PC-3 (cell line): Measurements from ENCODE around the gene TNPO3. TPM values are rescaled to one million over a fixed set of nuclear protein-coding genes. Genes with fewer than 3 reads are reported as not detected.

Experiments used
- ATAC-seq: fragments of 200-7000 bp; cut with Tn5 transposase; 2 replicates; pipeline ENCODE4 v1.9.1; 2020; ENCODE audit warnings: mild to moderate bottlenecking, moderate library complexity
- BruUV-seq: library from RNA; stranded (reverse); fragments of 400-500 nt; replicated peaks from 2 replicates; lab custom pipeline; 2021; lab: Mats Ljungman, UMichigan
- CTCF ChIA-PET: fragments of 300-600 bp; sonication (Branson Sonifier 250); formaldehyde crosslinking; loops from one replicate; lab custom pipeline; 2022; ENCODE audit warnings: antibody characterized with exemption; lab: Charles Lee
- POLR2A ChIA-PET: fragments of 300-600 bp; sonication (Branson Sonifier 250); formaldehyde crosslinking; loops from one replicate; lab custom pipeline; 2022; ENCODE audit warnings: antibody characterized with exemption; ENCODE audit not compliant: unreplicated experiment; lab: Charles Lee
- DNase-seq: peaks from one replicate; pipeline ENCODE4 v3.0.0-alpha.2; 2015
- H2AFZ ChIP-seq: fragments of 300-600 bp; sonication (generic); 2 replicates; pipeline ENCODE4 v1.6.0; 2016; ENCODE audit warnings: antibody characterized with exemption, low read length
- H3F3A ChIP-seq: fragments of 300-600 bp; sonication (generic); one replicate; pipeline ENCODE4 v1.6.0; 2017; ENCODE audit warnings: antibody characterized with exemption, low read length, control low read depth, mild to moderate bottlenecking; ENCODE audit not compliant: unreplicated experiment
- H3K27ac ChIP-seq: fragments of 300-600 bp; sonication (generic); 2 replicates; pipeline ENCODE4 v1.5.1; 2016; ENCODE audit warnings: mild to moderate bottlenecking, low read length
- H3K27me3 ChIP-seq: fragments of 300-600 bp; sonication (generic); 2 replicates; pipeline ENCODE4 v1.6.1; 2016; ENCODE audit warnings: low read length, mixed read lengths
- H3K36me3 ChIP-seq: fragments of 300-600 bp; sonication (generic); 2 replicates; pipeline ENCODE4 v1.6.1; 2016; ENCODE audit warnings: low read depth, mixed run types, low read length, mixed read lengths
- H3K4me1 ChIP-seq: fragments of 300-600 bp; sonication (generic); 2 replicates; pipeline ENCODE4 v1.5.1; 2016; ENCODE audit warnings: low read length; ENCODE audit not compliant: insufficient read depth
- H3K4me2 ChIP-seq: fragments of 300-600 bp; sonication (generic); 2 replicates; pipeline ENCODE4 v1.6.0; 2016; ENCODE audit warnings: low read length
- H3K4me3 ChIP-seq: fragments of 300-600 bp; sonication (generic); 2 replicates; pipeline ENCODE4 v1.5.1; 2016; ENCODE audit warnings: mild to moderate bottlenecking, low read length, mixed read lengths
- H3K79me2 ChIP-seq: fragments of 300-600 bp; sonication (generic); 2 replicates; pipeline ENCODE4 v1.6.1; 2017; ENCODE audit warnings: low read length, mixed read lengths
- H3K9ac ChIP-seq: fragments of 300-600 bp; sonication (generic); 2 replicates; pipeline ENCODE4 v1.6.0; 2016; ENCODE audit warnings: mild to moderate bottlenecking, low read length
- H3K9me2 ChIP-seq: fragments of 300-600 bp; sonication (generic); replicated peaks from 2 replicates; pipeline ENCODE4 v1.6.1; 2016; ENCODE audit warnings: mixed run types, low read length, mixed read lengths
- H3K9me3 ChIP-seq: fragments of 300-600 bp; sonication (generic); 2 replicates; pipeline ENCODE4 v1.6.1; 2016; ENCODE audit warnings: low read length, mixed read lengths
- H4K20me1 ChIP-seq: fragments of 300-600 bp; sonication (generic); 2 replicates; pipeline ENCODE4 v1.6.1; 2016; ENCODE audit warnings: low read length, mixed read lengths
- EZH2 ChIP-seq: fragments of 300-600 bp; sonication (generic); IDR thresholded peaks from one replicate; pipeline ENCODE4 v1.6.1; 2017; ENCODE audit warnings: antibody characterized with exemption, mild to moderate bottlenecking, low read length; ENCODE audit not compliant: unreplicated experiment
- EZH2phosphoT487 ChIP-seq: fragments of 300-600 bp; sonication (generic); IDR thresholded peaks from 2 replicates; pipeline ENCODE4 v1.6.1; 2018; ENCODE audit warnings: mild to moderate bottlenecking, antibody characterized with exemption, low read length, borderline replicate concordance
- intact Hi-C: fragments of 100-400 bp; cut with micrococcal nuclease; formaldehyde crosslinking; loops from 2 replicates; pipeline ENCODE4 v1.9.0; 2023
- total RNA-seq: library from RNA; depleted of rRNA; stranded (reverse); fragments of >200 nt; gene quantifications from 2 replicates; pipeline ENCODE4 v1.2.3, GENCODE V29; 2014
- TF ChIP-seq, protein P1 (sequence below): fragments of 300-600 bp; sonication (generic); conservative IDR thresholded peaks from 2 replicates; pipeline ENCODE4 v1.5.1; 2017; ENCODE audit warnings: antibody characterized with exemption, low read depth, mild to moderate bottlenecking, low read length

The TNPO3 gene
- total RNA-seq, 1 experiment from 2014 or later = 55.9 TPM

DNA sequence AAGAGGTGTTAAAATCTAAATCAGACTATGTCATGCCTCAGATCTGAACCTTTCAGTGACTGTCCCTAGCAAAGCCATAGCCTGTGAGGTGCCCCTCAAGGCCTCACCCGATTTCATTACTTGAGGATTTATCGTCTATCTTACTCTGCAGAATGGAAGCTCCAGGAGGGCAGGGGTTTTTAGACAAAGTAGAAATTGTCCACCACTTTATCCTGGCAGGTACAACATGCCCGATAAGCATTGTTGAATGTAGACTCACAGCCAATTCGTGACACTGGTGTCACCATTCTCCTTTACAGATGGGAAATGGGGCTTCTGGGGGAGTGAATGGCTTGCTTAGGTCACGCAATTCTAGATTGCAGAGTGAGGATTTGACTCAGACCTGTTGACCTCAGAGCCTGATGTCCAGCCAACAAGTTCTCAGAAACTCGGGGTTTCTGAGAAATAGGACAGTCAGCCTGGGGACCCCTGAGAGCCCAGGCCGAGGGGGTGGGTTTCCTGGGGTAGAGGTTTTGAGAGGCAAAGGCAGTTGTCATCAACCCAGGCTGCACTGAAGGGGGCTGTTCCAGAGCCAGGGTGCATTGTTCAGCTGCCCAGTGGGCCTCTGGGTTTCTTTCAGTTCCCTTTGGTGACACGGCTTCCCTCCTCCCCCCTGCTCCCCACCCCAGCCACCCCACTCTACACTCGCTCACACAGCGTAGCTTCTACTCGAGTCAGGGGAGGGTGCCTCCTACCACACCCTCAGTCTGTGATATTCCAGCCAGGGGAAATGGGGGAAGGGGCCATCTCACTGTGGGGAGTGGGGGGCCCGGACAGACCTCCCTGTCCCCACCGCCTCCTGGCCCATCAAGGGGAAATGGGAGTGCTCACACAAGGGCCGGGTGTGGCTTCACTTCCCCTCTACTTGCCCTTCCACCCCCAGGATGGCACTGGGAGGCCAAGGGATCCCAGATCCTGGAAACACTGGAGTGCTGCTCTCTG, 120.3 kb downstream of the TNPO3 start:
- Histone ChIP-seq H3K27me3 (no peaks in the 10 kb centered on the region), H3K27ac (no peak overlapping the region)

DNA sequence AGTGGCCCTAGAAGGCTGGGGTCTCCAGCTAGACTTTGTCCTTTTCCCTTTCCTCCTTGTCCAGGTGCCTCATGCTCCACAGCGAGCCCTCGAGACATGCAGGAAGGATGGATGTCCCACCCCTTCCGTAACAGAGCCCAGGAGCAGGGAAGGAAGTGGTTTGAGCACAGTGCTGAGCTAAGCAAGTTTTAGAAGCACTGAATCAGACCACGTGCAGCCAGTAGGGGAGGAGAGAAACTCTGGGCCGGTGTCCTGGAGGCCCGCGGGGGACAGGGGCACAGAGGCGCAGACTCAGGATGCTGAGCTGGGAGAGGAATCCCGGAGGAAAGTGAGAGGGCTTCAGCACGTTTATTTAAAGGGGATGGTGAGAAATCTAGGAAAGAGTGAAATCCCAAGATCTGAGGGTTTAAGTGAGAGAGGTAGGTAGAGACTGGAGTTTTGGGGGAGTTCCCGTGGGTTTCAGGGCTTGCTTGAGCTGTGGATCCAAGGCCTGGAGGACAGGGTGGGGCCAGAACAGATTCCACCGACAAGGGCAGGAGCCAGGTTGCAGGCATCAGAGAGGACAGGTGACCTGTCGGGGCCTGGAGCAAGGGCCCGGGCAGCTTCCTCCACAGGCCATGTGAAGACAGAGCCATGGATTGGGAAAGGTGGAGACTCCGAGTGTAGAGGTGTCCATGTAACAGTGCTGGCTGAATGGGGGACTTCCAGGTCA, 121.6 kb downstream of the TNPO3 start:
- BruUV-seq = no TSS peak
- H3K27me3 ChIP-seq = no peaks in the 10 kb centered on the region
- no peak overlapping the region for H2AFZ ChIP-seq
- H3F3A ChIP-seq = no peaks in the 10 kb centered on the region
- no peak overlapping the region for H3K4me3 ChIP-seq
- no peaks in the 10 kb centered on the region for H3K36me3 ChIP-seq
- no peak overlapping the region for H3K4me2 ChIP-seq
- no peaks in the 10 kb centered on the region for H4K20me1 ChIP-seq
- POLR2A ChIA-PET = no interaction called here
- intact Hi-C loops = no loop called here
- H3K9ac ChIP-seq = no peak overlapping the region
- H3K9me2 ChIP-seq = no peaks in the 10 kb centered on the region
- H3K9me3 ChIP-seq = no peaks in the 10 kb centered on the region
- no peak overlapping the region for H3K27ac ChIP-seq
- no peaks in the 10 kb centered on the region for H3K4me1 ChIP-seq
- no peak for ATAC-seq
- no peak for DNase-seq
- TF ChIP-seq EZH2 = no peak
- TF ChIP-seq, protein P1, sequence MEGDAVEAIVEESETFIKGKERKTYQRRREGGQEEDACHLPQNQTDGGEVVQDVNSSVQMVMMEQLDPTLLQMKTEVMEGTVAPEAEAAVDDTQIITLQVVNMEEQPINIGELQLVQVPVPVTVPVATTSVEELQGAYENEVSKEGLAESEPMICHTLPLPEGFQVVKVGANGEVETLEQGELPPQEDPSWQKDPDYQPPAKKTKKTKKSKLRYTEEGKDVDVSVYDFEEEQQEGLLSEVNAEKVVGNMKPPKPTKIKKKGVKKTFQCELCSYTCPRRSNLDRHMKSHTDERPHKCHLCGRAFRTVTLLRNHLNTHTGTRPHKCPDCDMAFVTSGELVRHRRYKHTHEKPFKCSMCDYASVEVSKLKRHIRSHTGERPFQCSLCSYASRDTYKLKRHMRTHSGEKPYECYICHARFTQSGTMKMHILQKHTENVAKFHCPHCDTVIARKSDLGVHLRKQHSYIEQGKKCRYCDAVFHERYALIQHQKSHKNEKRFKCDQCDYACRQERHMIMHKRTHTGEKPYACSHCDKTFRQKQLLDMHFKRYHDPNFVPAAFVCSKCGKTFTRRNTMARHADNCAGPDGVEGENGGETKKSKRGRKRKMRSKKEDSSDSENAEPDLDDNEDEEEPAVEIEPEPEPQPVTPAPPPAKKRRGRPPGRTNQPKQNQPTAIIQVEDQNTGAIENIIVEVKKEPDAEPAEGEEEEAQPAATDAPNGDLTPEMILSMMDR = no peak
- no peak for TF ChIP-seq EZH2phosphoT487
- H3K79me2 ChIP-seq = no peaks in the 10 kb centered on the region
- CTCF ChIA-PET = no interaction called here

More for the DNA sequence above, 120.3 kb downstream of the TNPO3 start:
- no peaks in the 10 kb centered on the region for H4K20me1 ChIP-seq
- H3K79me2 ChIP-seq = no peaks in the 10 kb centered on the region
- no TSS peak for BruUV-seq
- ATAC-seq (no peak), DNase-seq (no peak)
- no peaks in the 10 kb centered on the region for H3K9me2 ChIP-seq
- H3K36me3 ChIP-seq = no peaks in the 10 kb centered on the region
- CTCF ChIA-PET = no interaction called here
- H3F3A ChIP-seq = no peaks in the 10 kb centered on the region
- intact Hi-C loops = no loop called here
- no peaks in the 10 kb centered on the region for H3K4me1 ChIP-seq
- no peak overlapping the region for H3K4me3 ChIP-seq
- no peak overlapping the region for H3K9ac ChIP-seq
- H2AFZ ChIP-seq = no peak overlapping the region
- no peaks in the 10 kb centered on the region for H3K9me3 ChIP-seq
- H3K4me2 ChIP-seq = no peak overlapping the region
- TF ChIP-seq, protein P1 = no peak
- TF ChIP-seq EZH2 = no peak
- no peak for TF ChIP-seq EZH2phosphoT487
- POLR2A ChIA-PET = no interaction called here

DNA sequence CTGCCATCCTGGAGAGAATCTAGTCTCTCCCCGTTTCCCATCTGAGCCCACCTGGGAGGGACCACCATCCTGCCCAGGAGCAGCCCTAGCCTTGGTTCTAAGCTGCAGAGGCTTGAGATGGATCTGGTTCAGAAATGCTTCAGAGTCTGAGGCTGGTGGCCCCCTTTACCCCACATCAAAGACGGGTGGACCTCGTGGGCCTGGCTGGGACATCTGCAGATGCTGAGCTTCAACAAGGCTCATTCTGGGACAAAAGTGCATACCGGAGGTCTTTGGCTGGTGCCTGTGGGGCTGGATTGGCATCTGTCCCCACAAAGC, 122.1 kb downstream of the TNPO3 start:
- no peaks in the 10 kb centered on the region for H4K20me1 ChIP-seq
- ATAC-seq (no peak), DNase-seq (no peak)
- no peak overlapping the region for H3K9ac ChIP-seq
- no peak overlapping the region for H3K4me2 ChIP-seq
- intact Hi-C loops = no loop called here
- H3F3A ChIP-seq = no peaks in the 10 kb centered on the region
- CTCF ChIA-PET = no interaction called here
- no peaks in the 10 kb centered on the region for H3K36me3 ChIP-seq
- no TSS peak for BruUV-seq
- H3K27ac ChIP-seq = no peak overlapping the region
- no peak overlapping the region for H2AFZ ChIP-seq
- no peak overlapping the region for H3K4me3 ChIP-seq
- POLR2A ChIA-PET = no interaction called here
- no peaks in the 10 kb centered on the region for H3K79me2 ChIP-seq
- no peaks in the 10 kb centered on the region for H3K9me3 ChIP-seq
- TF ChIP-seq EZH2phosphoT487 (no peak), EZH2 (no peak)
- TF ChIP-seq, protein P1 = no peak
- no peaks in the 10 kb centered on the region for H3K9me2 ChIP-seq
- H3K4me1 ChIP-seq = no peaks in the 10 kb centered on the region
- no peaks in the 10 kb centered on the region for H3K27me3 ChIP-seq
